ENCODE results near the gene CCDC27. TPM values are rescaled to one million over a fixed set of nuclear protein-coding genes. Genes with fewer than 3 reads are reported as not detected.

The CCDC27 gene
- total RNA-seq, 1 donor from 2014 or later = not detected

DNA sequence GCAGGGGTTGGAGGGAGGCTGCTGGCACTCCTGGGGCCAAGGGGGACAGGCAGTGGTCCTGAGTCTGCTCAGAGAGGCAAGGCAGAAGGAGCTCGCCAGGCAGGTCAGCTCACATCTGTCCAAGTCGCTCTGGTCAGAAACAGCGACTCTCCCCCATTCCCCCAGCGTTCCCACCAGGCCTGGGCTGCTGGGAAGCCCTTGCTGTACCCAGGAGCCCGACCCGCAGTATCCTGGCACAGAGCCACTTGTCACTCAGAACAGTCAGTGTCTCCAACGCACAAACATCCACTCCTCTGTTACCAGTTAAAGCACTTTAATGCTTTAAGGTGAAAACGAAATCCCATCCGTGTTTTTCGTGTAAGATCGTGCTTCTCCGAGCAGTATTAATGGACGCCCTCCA, 16.6 kb upstream of the CCDC27 start:
- Mint-ChIP-seq H3K9me3 (no peaks in the 10 kb centered on the region), H3K36me3 (ENCODE audit: low read depth) (no peaks in the 10 kb centered on the region), H3K4me3 (no peak overlapping the region), H3K27ac (no peak overlapping the region), H3K4me1 (peaks cover 3% of the 10 kb centered on the region), H3K27me3 (no peaks in the 10 kb centered on the region)
- DNase-seq = no peak
- intact Hi-C loops (cut with micrococcal nuclease) = no loop called here

DNA sequence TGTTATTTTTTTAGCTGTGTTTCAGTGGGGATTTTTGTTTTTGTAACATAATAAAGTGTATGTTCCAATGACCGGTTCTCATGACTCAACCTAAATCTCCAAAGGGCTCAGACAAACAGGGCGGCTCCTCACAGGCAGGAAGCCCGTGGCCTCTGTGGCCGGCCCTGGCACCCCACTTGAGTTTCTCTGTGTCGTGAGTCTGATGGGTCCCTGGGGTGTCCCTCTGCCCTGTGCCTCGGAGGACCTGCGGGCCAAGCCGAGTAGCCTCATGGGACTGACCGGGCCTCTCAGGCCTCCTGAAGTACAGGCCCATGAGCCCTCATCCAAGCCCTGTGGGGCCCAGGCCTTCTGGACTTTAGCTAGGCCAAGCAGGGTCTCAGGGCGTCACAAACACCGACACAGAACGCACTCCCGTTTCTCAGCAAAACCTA, 16.1 kb upstream of the CCDC27 start:
- no peak overlapping the region for H3K27ac Mint-ChIP-seq
- no peaks in the 10 kb centered on the region for H3K9me3 Mint-ChIP-seq
- peaks cover 3% of the 10 kb centered on the region for H3K4me1 Mint-ChIP-seq
- no peak overlapping the region for H3K4me3 Mint-ChIP-seq
- no peaks in the 10 kb centered on the region for H3K27me3 Mint-ChIP-seq
- intact Hi-C loops (cut with micrococcal nuclease) = no loop called here
- no peaks in the 10 kb centered on the region for H3K36me3 Mint-ChIP-seq (ENCODE audit: low read depth)
- no peak for DNase-seq

DNA sequence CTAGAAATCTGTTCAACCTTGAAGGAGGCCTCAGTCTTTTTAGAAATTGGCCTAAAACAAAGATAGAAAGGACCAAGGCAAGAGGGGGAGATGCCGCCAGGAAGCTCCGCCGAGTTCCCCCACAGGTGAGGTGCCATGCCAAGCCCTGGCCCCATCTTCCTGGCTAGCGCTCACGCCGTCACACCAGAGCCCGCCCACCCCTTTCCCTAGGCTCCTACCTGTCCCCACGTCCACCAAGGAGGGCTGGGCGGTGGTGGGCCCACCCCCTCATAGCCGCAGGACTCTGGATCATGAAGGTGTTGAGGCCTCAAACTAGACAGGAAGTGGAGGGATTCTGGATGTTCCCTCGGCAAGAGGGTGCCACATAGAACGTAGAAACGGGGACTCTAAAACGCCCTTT, 15.5 kb upstream of the CCDC27 start:
- Mint-ChIP-seq H3K4me1 (peaks cover 5% of the 10 kb centered on the region), H3K4me3 (no peak overlapping the region), H3K9me3 (no peaks in the 10 kb centered on the region), H3K36me3 (ENCODE audit: low read depth) (peaks cover 3% of the 10 kb centered on the region), H3K27ac (no peak overlapping the region), H3K27me3 (no peaks in the 10 kb centered on the region)
- intact Hi-C loops (cut with micrococcal nuclease) = no loop called here
- no peak for DNase-seq

DNA sequence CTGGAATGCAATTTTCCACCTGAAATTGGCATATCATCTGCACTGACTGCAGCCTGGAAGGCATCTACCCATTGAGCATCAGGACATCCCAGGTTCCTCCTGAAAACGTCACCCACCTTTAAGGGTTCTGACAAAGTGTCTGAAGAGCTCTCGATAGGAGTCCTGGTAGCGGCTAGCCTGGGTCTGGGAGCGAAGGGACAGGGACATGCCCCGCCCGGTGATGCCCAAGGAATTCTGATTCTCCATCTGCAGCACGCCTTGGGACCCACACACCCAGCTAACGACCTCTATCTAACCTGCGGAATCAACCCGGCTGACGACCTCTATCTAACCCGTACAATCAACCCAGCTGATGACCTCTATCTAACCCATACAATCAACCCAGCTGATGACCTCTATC, 13.3 kb upstream of the CCDC27 start:
- Mint-ChIP-seq H3K27me3 (no peaks in the 10 kb centered on the region), H3K27ac (no peak overlapping the region), H3K9me3 (no peaks in the 10 kb centered on the region), H3K4me1 (peaks cover 5% of the 10 kb centered on the region), H3K36me3 (ENCODE audit: low read depth) (peaks cover 7% of the 10 kb centered on the region), H3K4me3 (no peak overlapping the region)
- intact Hi-C loops (cut with micrococcal nuclease) = no loop called here
- no peak for DNase-seq

DNA sequence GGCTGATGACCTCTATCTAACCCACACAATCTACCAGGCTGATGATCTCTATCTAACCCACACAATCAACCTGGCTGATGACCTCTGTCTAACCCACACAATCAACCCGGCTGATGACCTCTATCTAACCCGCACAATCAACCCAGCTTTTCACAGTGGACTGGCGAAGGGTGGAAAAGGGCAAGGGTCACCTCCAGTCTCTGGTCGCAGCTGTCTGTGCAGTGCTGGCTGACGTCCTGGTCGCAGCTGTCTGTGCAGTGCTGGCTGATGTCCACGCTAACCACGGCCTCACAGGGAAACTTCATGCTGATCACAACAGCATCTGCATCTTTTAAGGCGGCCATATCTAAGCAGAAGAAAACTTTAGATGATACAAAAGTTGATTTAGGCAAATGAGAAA, 12.2 kb upstream of the CCDC27 start:
- DNase-seq = no peak
- H3K27ac Mint-ChIP-seq = no peak overlapping the region
- H3K27me3 Mint-ChIP-seq = no peaks in the 10 kb centered on the region
- no peak overlapping the region for H3K4me3 Mint-ChIP-seq
- H3K36me3 Mint-ChIP-seq (ENCODE audit: low read depth) = peaks cover 7% of the 10 kb centered on the region
- H3K9me3 Mint-ChIP-seq = no peaks in the 10 kb centered on the region
- intact Hi-C loops (cut with micrococcal nuclease) = no loop called here
- H3K4me1 Mint-ChIP-seq = peaks cover 6% of the 10 kb centered on the region

DNA sequence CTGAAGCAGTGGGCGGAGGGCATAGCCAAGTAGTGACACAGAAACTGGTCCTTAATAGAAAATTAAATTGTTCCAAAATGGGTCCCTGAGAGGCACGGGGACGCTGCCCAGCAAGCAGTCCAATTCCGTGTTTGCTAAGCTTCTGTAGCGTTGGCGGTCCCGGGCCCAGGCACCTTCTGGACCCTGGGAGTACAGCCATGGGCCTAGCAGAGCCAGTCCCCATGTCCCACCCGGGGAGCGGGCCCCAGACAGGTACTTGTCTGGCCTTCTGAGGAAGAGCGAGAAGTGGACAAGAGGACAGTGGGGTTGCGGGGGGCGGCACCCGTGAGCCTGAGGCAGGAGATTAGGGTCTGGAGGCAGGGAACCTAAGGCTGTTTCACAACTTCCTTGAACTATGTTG, 11.5 kb upstream of the CCDC27 start:
- no peaks in the 10 kb centered on the region for H3K9me3 Mint-ChIP-seq
- H3K4me3 Mint-ChIP-seq = no peak overlapping the region
- H3K36me3 Mint-ChIP-seq (ENCODE audit: low read depth) = peaks cover 7% of the 10 kb centered on the region
- H3K27me3 Mint-ChIP-seq = no peaks in the 10 kb centered on the region
- DNase-seq = no peak
- H3K27ac Mint-ChIP-seq = no peak overlapping the region
- intact Hi-C loops (cut with micrococcal nuclease) = no loop called here
- peaks cover 10% of the 10 kb centered on the region for H3K4me1 Mint-ChIP-seq

DNA sequence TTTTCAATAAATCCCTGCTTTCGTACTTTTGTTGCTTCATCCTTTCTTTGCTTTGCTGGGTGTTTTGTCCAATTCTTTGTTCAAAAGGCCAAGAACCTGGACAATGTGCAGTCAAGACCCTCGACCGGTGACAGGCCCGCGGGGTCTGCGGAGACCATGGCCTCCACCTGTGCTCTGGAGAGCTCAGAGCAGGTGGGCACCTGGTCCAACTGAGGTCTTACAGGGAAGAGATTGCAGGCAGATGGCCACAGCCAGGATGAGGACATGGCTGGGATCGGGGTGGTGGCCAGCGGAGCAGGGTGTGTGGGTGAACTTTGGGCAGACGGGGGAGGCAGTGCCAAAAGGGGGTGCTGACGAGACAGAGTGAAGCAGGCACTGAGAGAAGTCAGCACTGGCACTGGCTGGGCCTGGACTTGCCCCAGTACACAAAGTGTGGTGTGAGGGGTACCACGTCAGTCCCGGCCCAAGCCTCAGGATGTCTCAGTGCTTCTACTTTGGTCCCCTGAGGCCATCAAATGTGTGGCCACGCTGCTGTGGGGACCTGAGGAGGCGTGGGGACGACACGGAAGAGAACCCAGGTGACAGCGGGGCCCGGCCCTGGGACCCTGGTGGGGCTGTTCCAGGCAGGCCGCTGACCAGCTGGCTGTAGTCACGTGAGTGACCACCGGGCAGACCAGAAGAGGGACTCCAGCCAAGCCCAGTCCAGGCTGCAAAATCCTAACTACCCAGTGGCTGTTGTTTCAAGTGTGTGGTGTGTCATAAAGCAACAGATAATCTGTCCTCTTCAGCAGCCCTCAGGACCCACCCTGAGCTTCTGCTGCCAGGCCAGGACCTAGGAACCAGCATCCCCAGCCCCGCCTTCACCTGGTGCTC, 10.4 kb upstream of the CCDC27 start:
- peaks cover 11% of the 10 kb centered on the region for H3K4me1 Mint-ChIP-seq
- no peaks in the 10 kb centered on the region for H3K27me3 Mint-ChIP-seq
- no peak for DNase-seq
- intact Hi-C loops (cut with micrococcal nuclease) = no loop called here
- H3K9me3 Mint-ChIP-seq = no peaks in the 10 kb centered on the region
- peaks cover 7% of the 10 kb centered on the region for H3K36me3 Mint-ChIP-seq (ENCODE audit: low read depth)
- H3K4me3 Mint-ChIP-seq = no peak overlapping the region
- H3K27ac Mint-ChIP-seq = no peak overlapping the region

DNA sequence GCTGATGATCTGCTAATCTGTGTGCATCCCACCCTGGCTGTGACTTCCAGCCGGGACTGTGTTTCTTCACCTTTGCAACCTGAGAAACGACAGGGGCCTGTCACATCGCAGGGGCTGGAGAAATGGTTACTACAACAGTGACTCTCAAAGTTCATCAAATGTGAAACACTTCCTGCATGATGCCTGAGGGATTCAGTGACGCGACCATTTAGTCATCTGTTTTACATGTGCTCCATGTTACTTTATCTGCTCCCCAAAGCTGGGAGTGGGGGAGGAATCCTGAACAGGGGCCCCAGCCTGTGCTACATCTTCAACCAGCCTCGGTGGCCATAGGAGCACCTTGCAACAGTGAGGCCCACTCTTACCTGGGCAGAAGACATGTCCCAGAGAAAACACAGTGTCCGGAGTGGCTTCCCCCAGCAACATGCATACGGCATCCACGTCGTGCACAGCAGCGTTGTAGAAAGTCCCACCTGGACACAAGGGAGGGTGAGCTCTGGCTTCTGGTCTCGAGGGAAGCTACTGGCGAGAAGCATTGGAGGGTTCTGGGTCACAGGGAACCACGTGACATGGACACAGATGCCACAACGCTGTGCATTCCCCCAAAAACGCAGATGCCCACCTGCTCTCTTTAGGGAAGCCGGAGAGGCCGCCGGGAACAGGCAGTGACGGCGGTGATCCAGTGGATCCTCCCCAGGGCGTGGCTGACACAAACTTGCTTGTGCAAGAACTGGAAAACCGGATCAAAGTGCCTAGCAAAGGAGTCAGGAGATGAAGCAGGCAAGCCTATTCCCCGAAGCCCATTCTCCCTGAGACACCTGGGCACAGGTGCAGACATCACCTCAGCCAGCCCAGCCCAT, 9.6 kb upstream of the CCDC27 start:
- DNase-seq = no peak
- Mint-ChIP-seq H3K4me3 (no peak overlapping the region), H3K27me3 (no peaks in the 10 kb centered on the region), H3K36me3 (ENCODE audit: low read depth) (peaks cover 7% of the 10 kb centered on the region), H3K4me1 (peaks cover 12% of the 10 kb centered on the region), H3K27ac (no peak overlapping the region), H3K9me3 (no peaks in the 10 kb centered on the region)
- intact Hi-C loops (cut with micrococcal nuclease) = no loop called here

DNA sequence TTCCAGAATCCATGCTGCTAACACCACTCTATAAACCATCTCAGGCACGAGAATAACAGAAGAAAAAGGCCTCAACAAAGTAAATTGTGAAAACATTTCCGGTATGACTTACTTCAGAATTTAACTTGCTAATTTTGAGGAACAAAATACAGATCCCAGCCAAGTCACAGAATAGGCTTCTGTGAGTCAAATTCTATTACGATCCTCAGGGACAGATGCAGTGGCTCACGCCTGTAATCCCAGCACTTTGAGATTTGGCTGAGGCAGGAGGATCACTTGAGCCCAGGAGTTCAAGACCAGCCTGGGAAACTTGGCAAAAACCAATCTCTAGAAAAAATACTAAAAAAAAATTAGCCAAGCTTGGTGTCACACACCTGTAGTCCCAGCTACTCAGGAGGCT, 8.8 kb upstream of the CCDC27 start:
- peaks cover 7% of the 10 kb centered on the region for H3K36me3 Mint-ChIP-seq (ENCODE audit: low read depth)
- no peaks in the 10 kb centered on the region for H3K9me3 Mint-ChIP-seq
- H3K4me1 Mint-ChIP-seq = peaks cover 19% of the 10 kb centered on the region
- DNase-seq = no peak
- intact Hi-C loops (cut with micrococcal nuclease) = no loop called here
- no peaks in the 10 kb centered on the region for H3K27me3 Mint-ChIP-seq
- no peak overlapping the region for H3K27ac Mint-ChIP-seq
- H3K4me3 Mint-ChIP-seq = no peak overlapping the region

DNA sequence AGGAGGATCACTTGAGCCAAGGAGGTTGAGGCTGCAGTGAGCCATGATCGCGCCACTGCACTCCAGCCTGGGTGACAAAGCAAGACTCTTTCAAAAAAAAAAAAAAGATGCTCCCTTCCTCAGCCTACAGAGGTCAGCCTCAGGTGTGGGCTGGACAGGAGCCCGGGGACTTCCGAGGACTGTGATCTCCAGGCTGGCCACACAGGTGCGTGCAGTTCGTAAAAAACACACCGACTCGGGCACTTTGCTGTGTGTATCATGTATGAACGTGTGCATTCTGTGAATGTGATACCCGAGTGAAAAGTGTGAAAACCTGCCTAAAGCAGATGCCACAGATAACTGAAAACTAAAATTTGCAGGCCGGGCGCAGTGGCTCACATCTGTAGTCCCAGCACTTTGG, 8.4 kb upstream of the CCDC27 start:
- DNase-seq = no peak
- Mint-ChIP-seq H3K36me3 (ENCODE audit: low read depth) (peaks cover 7% of the 10 kb centered on the region), H3K27me3 (no peaks in the 10 kb centered on the region), H3K27ac (no peak overlapping the region), H3K4me3 (no peak overlapping the region), H3K9me3 (no peaks in the 10 kb centered on the region), H3K4me1 (peaks cover 20% of the 10 kb centered on the region)
- intact Hi-C loops (cut with micrococcal nuclease) = no loop called here

DNA sequence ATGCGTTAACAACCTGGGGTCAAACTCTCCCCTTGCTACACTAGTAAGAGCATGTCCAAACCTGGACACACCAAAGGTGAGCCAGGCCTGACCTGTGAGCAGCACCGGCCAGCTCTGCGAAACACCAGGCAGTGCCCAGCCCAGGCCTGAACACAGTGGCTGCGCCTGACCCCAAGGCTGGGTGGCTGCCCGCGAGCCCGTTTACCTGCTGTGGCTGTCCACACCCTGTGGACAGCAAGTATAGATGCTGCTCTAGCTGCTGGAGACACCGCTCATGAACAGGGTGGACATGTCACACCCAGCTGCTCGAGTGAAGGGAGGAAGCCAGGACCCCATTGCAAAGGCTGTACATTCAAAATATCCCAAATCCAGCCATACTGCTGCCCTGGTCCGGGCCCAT, 7.6 kb upstream of the CCDC27 start:
- no peak overlapping the region for H3K4me3 Mint-ChIP-seq
- intact Hi-C loops (cut with micrococcal nuclease) = no loop called here

DNA sequence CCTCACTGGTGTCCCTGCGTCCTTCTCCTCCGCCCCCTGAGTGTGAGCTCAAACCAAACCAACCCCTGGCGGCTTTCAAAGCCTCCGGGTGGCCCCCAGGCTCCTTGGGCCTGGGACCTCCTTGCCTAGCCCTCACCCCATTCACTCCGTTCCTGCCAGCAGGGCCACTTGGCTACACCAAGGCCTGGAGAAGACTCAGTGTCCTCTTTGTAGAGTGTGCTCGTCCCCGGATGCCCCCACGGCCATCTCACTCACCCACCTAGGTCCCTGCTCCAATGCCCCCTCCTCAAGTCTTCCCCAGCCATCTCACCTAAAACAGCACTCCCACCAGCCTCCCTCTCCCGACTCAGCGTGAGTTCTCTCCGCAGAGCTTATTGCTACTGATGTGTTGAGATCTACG, 7.2 kb upstream of the CCDC27 start:
- H3K9me3 Mint-ChIP-seq = no peaks in the 10 kb centered on the region

More for the DNA sequence above, 7.6 kb upstream of the CCDC27 start:
- Mint-ChIP-seq H3K4me1 (peaks cover 20% of the 10 kb centered on the region), H3K27ac (no peak overlapping the region), H3K27me3 (no peaks in the 10 kb centered on the region), H3K9me3 (no peaks in the 10 kb centered on the region), H3K36me3 (ENCODE audit: low read depth) (peaks cover 7% of the 10 kb centered on the region)
- DNase-seq = no peak

DNA sequence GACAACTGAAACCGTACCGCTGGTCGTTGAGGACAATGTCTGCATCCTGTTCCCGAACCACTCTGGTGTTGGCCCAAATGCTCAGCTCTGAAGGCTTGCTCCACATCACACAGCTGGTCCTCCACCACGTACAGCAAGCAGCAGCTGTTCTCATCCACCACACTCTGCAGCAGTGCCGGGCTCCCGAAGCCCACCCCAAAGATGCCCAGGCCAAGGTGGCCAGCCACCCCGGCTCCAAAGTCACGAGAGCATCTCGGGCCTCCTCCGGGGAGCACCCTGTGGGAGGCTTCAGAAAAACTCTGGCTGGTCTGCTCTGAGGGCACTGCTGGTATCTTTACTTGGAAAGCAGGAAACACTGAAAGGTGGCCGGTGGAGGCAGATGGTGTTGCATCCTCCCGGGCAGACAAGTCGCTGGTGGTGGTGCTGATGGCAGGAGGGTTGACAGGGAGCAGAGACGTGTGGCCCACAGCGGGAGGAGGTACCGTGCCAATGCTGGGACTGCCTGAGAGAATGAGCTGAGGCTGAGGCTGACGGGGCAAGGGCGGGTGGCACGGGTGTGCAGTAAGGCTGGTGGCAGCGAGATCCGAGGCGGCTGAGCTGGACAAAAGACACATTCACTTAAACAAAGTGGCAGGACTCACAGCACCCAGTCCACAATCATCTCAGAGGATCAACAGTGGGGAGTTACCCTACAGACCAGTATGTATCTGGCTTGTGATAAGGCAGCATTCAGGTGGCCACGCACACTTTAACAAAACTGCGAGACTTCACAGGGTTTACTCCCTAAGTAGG, 6.5 kb upstream of the CCDC27 start:
- Mint-ChIP-seq H3K4me3 (peak overlapping the region; percentile 81), H3K36me3 (ENCODE audit: low read depth) (peaks cover 7% of the 10 kb centered on the region), H3K27me3 (no peaks in the 10 kb centered on the region), H3K27ac (peak overlapping the region; percentile 72), H3K4me1 (peaks cover 20% of the 10 kb centered on the region), H3K9me3 (no peaks in the 10 kb centered on the region)
- intact Hi-C loops (cut with micrococcal nuclease) = no loop called here
- no peak for DNase-seq

More for the DNA sequence above, 7.2 kb upstream of the CCDC27 start:
- peaks cover 20% of the 10 kb centered on the region for H3K4me1 Mint-ChIP-seq
- no peak overlapping the region for H3K27ac Mint-ChIP-seq
- H3K4me3 Mint-ChIP-seq = peak overlapping the region; percentile 28
- DNase-seq = no peak
- intact Hi-C loops (cut with micrococcal nuclease) = no loop called here
- no peaks in the 10 kb centered on the region for H3K27me3 Mint-ChIP-seq
- peaks cover 7% of the 10 kb centered on the region for H3K36me3 Mint-ChIP-seq (ENCODE audit: low read depth)
